DMS153 treated with DMSO at 0.1 percent for 48 hours (cell line): Measurements from ENCODE around the gene ERCC6.

ENCODE experiments used
- DNase-seq: peaks from one replicate; lab custom pipeline; 2025; ENCODE audit not compliant: unreplicated experiment; lab: John Stamatoyannopoulos, UW

The ERCC6 gene

GRCh38 chr10:49538381-49539319 is at the start of gene ERCC6:
Gene ERCC6, minus strand, starts transcription at chr10:49539121.
- peak; percentile 89 for DNase-seq

- no peak for DNase-seq
These were observed 49.1 kb upstream of the ERCC6 start for GRCh38 chr10:49587981-49588380.

- no peak for DNase-seq
These were observed 46.5 kb upstream of the ERCC6 start for GRCh38 chr10:49585387-49585786.

- no peak for DNase-seq
These were observed 40.7 kb upstream of the ERCC6 start for GRCh38 chr10:49579621-49580020.

GRCh38 chr10:49578392-49578791 is 39.5 kb upstream of the ERCC6 start:
- no peak for DNase-seq

- no peak for DNase-seq
These were observed 38.4 kb upstream of the ERCC6 start for GRCh38 chr10:49577182-49577925.

- no peak for DNase-seq
These were observed 36.7 kb upstream of the ERCC6 start for GRCh38 chr10:49575489-49576072.

- no peak for DNase-seq
These were observed 33.7 kb upstream of the ERCC6 start for GRCh38 chr10:49572594-49573114.

GRCh38 chr10:49571388-49571787 is 32.5 kb upstream of the ERCC6 start:
- peak; percentile 27 for DNase-seq

- no peak for DNase-seq
These were observed 30.2 kb upstream of the ERCC6 start for GRCh38 chr10:49569031-49569631.

GRCh38 chr10:49568235-49568634 is 29.3 kb upstream of the ERCC6 start:
- DNase-seq, result no peak

- no peak for DNase-seq
These were observed 28.9 kb upstream of the ERCC6 start for GRCh38 chr10:49567810-49568209.

GRCh38 chr10:49564461-49565009 is 25.6 kb upstream of the ERCC6 start:
- DNase-seq, result no peak

- no peak for DNase-seq
These were observed 24.0 kb upstream of the ERCC6 start for GRCh38 chr10:49562893-49563292.

- DNase-seq, result no peak
These were observed 21.6 kb upstream of the ERCC6 start for GRCh38 chr10:49560526-49560925.

GRCh38 chr10:49559476-49559875 is 20.6 kb upstream of the ERCC6 start:
- DNase-seq, result no peak

- no peak for DNase-seq
These were observed 19.3 kb upstream of the ERCC6 start for GRCh38 chr10:49558190-49558589.

GRCh38 chr10:49557681-49558080 is 18.8 kb upstream of the ERCC6 start:
- no peak for DNase-seq

GRCh38 chr10:49556723-49557122 is 17.8 kb upstream of the ERCC6 start:
- no peak for DNase-seq

- DNase-seq, result no peak
These were observed 13.4 kb upstream of the ERCC6 start for GRCh38 chr10:49552277-49552676.

GRCh38 chr10:49550563-49550962 is 11.6 kb upstream of the ERCC6 start:
- no peak for DNase-seq
